Smooth muscle cell of trachea (primary cell): ENCODE results near the gene OR51B4. TPM values are rescaled to one million over a fixed set of nuclear protein-coding genes. Genes with fewer than 3 reads are reported as not detected.

Experiments used
- total RNA-seq: library from RNA; depleted of rRNA; stranded (reverse); fragments of >200 nt; gene quantifications from 2 replicates; pipeline ENCODE4 v1.2.1, GENCODE V29; 2014

The OR51B4 gene, protein sequence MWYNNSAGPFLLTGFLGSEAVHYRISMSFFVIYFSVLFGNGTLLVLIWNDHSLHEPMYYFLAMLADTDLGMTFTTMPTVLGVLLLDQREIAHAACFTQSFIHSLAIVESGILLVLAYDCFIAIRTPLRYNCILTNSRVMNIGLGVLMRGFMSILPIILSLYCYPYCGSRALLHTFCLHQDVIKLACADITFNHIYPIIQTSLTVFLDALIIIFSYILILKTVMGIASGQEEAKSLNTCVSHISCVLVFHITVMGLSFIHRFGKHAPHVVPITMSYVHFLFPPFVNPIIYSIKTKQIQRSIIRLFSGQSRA
- total RNA-seq = not detected in 2 replicates

DNA sequence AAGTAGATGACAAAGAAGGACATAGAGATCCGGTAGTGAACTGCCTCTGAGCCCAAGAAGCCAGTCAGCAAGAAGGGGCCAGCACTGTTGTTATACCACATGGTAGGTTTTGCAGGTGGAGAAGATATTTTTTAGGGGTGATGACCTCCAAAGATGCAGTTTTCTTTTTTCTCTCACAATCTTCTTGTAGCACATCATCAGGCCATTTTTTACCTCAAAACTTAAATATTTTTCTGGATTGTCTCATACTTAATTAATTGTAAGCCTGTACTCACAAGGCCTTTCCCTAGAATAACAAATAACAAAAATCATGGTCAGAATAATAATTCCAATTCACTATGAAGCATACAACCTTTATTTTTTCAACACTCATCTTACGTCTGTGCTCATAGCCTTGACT, at the start of gene OR51B4:
Gene OR51B4, minus strand, starts transcription at position 101 of the 400 bp plus-strand sequence. Its CDS starts 0 bp downstream, at position 101.

GRCh38 chr11:5351208-5351607, 49.5 kb upstream of the OR51B4 start, which contains the start of gene OR51B6:
TSS of gene OR51B6 (plus strand) at chr11:5351508. CDS start at chr11:5351508, 0 bp downstream.

GRCh38 chr11:5343474-5344335, 42.0 kb upstream of the OR51B4 start, which contains the start of gene OR51B5:
TSS of gene OR51B5 (minus strand) at chr11:5343524. CDS start at chr11:5343524, 0 bp downstream.

GRCh38 chr11:5324197-5324596, 22.5 kb upstream of the OR51B4 start, which contains the start of gene OR51B2:
TSS of gene OR51B2 (minus strand) at chr11:5324297. CDS start at chr11:5324297, 0 bp downstream.

DNA sequence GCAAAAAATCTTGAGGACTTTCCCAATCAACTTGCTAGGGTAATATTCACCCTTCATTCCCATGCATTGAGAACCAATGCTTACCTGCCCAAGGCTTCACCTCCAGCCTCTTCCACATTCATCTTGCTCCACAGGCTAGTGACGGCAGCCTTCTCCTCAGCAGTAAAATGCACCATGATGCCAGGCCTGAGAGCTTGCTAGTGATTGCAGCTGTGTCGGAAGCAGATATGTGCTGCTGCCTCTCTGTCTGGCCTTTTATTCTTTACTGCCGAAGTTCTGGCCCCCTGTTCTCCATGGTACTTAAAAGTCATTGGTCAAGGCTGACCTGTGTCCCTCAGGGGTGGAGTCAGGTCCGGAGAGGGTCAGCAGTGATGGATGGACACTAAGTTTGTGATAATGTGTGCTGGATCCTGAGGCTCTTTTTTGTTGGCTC, 32.0 kb downstream of the OR51B4 start, which contains the start of gene HBE1:
Gene HBE1, minus strand, starts transcription at position 231 of the 433 bp plus-strand sequence. Its CDS starts 55 bp downstream, at position 176.

GRCh38 chr11:5254646-5255413, 46.9 kb downstream of the OR51B4 start, which contains the start of gene HBG2:
TSS of gene HBG2 (minus strand) at chr11:5254781. CDS start at chr11:5254728, 53 bp downstream.

Other genes starting within 250 kb of the OR51B4 start
- gene OR52E2, start 242.3 kb downstream of the OR51B4 start, total RNA-seq = not detected in 2 replicates
- gene OR52E1, start 232.4 kb downstream of the OR51B4 start, total RNA-seq = not detected in 2 replicates
- not detected in 2 replicates for gene OR52A5, start 163.6 kb downstream of the OR51B4 start, total RNA-seq
- gene OR52A1, start 147.2 kb downstream of the OR51B4 start, total RNA-seq = not detected in 2 replicates
- not detected in 2 replicates for gene OR51V1, start 101.3 kb downstream of the OR51B4 start, total RNA-seq
- not detected in 2 replicates for gene HBB, start 74.9 kb downstream of the OR51B4 start, total RNA-seq
- gene HBD, start 67.5 kb downstream of the OR51B4 start, total RNA-seq = 0.83 and 1.0 TPM in 2 replicates
- not detected in 2 replicates for gene HBG1, start 52.1 kb downstream of the OR51B4 start, total RNA-seq
- not detected in 2 replicates for gene HBG2, start 47.2 kb downstream of the OR51B4 start, total RNA-seq
- gene HBE1, start 32.0 kb downstream of the OR51B4 start, total RNA-seq = 0.29 and 0.33 TPM in 2 replicates
- not detected in 2 replicates for gene OR51B2, start 22.4 kb upstream of the OR51B4 start, total RNA-seq
- 0.29 TPM in 1 of 2 replicates, not detected in the other for gene OR51B5, start 41.6 kb upstream of the OR51B4 start, total RNA-seq
- not detected in 2 replicates for gene OR51B6, start 49.6 kb upstream of the OR51B4 start, total RNA-seq
- gene OR51M1, start 81.9 kb upstream of the OR51B4 start, total RNA-seq = not detected in 2 replicates
- not detected in 2 replicates for gene OR51Q1, start 120.2 kb upstream of the OR51B4 start, total RNA-seq
- gene OR51I1, start 139.6 kb upstream of the OR51B4 start, total RNA-seq = not detected in 2 replicates
- gene OR51I2, start 147.4 kb upstream of the OR51B4 start, total RNA-seq = not detected in 2 replicates
- not detected in 2 replicates for gene OR52D1, start 186.7 kb upstream of the OR51B4 start, total RNA-seq
- 0.15 and 0.17 TPM in 2 replicates for gene UBQLN3, start 208.0 kb upstream of the OR51B4 start, total RNA-seq
- 0.15 and 0.17 TPM in 2 replicates for gene UBQLNL, start 214.8 kb upstream of the OR51B4 start, total RNA-seq
- gene OR52H1, start 246.6 kb upstream of the OR51B4 start, total RNA-seq = 0.17 and 0.73 TPM in 2 replicates